IPS-18a (cell line): ENCODE measurements around the gene AMOT.

Experiments
- H3K27ac ChIP-seq: one replicate; pipeline ENCODE4 v1.5.1; 2013; ENCODE audit warnings: low read length
- H3K27me3 ChIP-seq: one replicate; pipeline ENCODE4 v1.6.1; 2013; ENCODE audit warnings: mild to moderate bottlenecking, low read length; ENCODE audit not compliant: control insufficient read depth, insufficient read depth
- H3K36me3 ChIP-seq: one replicate; pipeline ENCODE4 v1.6.1; 2013; ENCODE audit warnings: low read depth, low read length; ENCODE audit not compliant: control insufficient read depth
- H3K4me1 ChIP-seq: one replicate; pipeline ENCODE4 v1.6.1; 2013; ENCODE audit warnings: low read depth, low read length; ENCODE audit not compliant: control insufficient read depth
- H3K4me3 ChIP-seq: one replicate; pipeline ENCODE4 v1.5.1; 2013; ENCODE audit warnings: low read length
- H3K9ac ChIP-seq: one replicate; pipeline ENCODE4 v1.6.1; 2013; ENCODE audit warnings: mild to moderate bottlenecking, low read length, moderate library complexity
- H3K9me3 ChIP-seq: one replicate; pipeline ENCODE4 v1.6.1; 2013; ENCODE audit warnings: low read depth, low read length; ENCODE audit not compliant: control insufficient read depth

AMOT gene

DNA sequence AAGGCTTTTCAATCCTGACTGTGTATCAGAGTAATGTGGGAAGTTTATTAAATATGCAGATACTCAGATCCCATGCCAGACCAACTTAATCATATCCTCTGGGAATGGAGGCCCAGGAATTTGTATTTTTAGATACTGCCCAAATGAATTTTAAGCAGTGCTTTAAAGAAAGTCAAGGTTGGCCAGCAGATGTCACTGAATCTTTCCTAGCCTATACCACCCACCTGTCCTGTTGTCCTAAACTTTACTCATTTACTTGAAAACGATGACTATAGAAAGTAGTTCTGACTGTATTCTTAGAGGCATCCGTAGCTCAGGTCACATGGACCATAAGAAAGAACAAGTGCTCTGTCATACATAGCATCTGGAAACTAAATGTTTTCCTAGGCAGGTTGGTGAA, 79.9 kb downstream of the AMOT start:
- H3K4me3 ChIP-seq, result no peak overlapping the region
- H3K36me3 ChIP-seq, result no peaks in the 10 kb centered on the region
- no peak overlapping the region for H3K27ac ChIP-seq
- H3K27me3 ChIP-seq, result no peaks in the 10 kb centered on the region
- H3K9ac ChIP-seq, result no peak overlapping the region
- no peaks in the 10 kb centered on the region for H3K9me3 ChIP-seq
- no peaks in the 10 kb centered on the region for H3K4me1 ChIP-seq

DNA sequence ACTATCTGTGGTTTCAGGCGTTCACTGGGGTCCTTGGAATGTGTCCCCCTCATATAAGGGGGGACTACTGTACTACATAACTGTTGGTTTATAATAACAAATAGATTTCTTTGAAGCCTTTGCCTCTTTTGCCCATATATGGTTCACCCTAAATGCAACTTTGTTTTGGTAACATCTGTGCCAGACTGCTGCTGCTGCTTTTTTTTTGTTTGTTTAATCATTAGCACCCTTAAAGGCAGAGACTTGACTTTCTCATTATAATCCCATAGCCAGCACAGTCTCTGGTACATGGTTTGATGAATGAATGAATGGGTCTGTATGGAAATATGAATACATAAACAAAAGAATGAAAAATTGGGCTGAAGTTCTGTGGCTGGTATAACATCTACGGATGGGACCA, 80.7 kb downstream of the AMOT start:
- H3K9ac ChIP-seq, result no peak overlapping the region
- no peak overlapping the region for H3K27ac ChIP-seq
- H3K4me3 ChIP-seq, result no peak overlapping the region
- H3K9me3 ChIP-seq, result no peaks in the 10 kb centered on the region
- H3K27me3 ChIP-seq, result no peaks in the 10 kb centered on the region
- H3K4me1 ChIP-seq, result no peaks in the 10 kb centered on the region
- no peaks in the 10 kb centered on the region for H3K36me3 ChIP-seq

DNA sequence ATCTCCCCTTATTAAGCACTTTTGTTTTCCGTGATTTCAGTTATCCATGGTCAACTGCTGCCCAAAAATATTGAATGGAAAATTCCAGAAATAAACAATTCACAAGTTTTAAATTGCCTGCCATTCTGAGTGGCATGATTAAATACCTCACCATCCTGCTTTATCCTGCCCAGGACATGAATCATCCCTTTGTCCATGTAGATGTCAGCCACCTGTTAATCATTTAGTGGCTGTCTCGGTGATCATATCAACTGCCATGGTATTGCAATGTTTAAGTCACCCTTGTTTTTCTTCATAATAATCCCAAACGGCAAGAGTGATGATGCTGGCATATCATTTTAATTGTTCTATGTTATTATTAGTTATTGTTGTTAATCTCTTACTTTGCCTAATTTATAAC, 81.1 kb downstream of the AMOT start:
- H3K9ac ChIP-seq, result no peak overlapping the region
- no peaks in the 10 kb centered on the region for H3K4me1 ChIP-seq
- no peaks in the 10 kb centered on the region for H3K36me3 ChIP-seq
- no peak overlapping the region for H3K4me3 ChIP-seq
- H3K27me3 ChIP-seq, result no peaks in the 10 kb centered on the region
- H3K27ac ChIP-seq, result no peak overlapping the region
- no peaks in the 10 kb centered on the region for H3K9me3 ChIP-seq

- Histone ChIP-seq H3K9ac (no peak overlapping the region), H3K27me3 (no peaks in the 10 kb centered on the region), H3K4me1 (no peaks in the 10 kb centered on the region), H3K4me3 (no peak overlapping the region), H3K9me3 (no peaks in the 10 kb centered on the region), H3K36me3 (no peaks in the 10 kb centered on the region), H3K27ac (no peak overlapping the region)
Observed at GRCh38 chrX:112757946-112758345, 82.7 kb downstream of the AMOT start.

DNA sequence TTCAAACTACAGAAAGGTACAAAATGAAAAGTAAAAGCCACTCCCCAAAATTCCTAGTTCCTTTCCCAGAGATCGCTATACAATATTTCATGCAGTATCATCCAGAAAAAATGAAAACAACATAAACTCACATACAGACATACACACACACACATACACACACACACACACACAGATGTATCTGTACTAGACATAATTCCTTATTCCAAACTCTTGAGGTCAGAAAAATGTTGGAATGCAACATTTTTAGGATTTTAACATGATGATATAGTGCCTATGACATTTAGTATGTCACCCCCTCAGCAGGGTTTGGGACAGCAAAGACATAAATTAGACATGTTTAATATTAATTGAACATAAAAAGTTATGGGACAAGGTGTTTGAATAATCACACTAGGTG, 87.5 kb downstream of the AMOT start:
- Histone ChIP-seq H3K4me1 (no peaks in the 10 kb centered on the region), H3K9me3 (no peaks in the 10 kb centered on the region), H3K27ac (no peak overlapping the region), H3K9ac (no peak overlapping the region), H3K36me3 (no peaks in the 10 kb centered on the region), H3K27me3 (no peaks in the 10 kb centered on the region), H3K4me3 (no peak overlapping the region)

DNA sequence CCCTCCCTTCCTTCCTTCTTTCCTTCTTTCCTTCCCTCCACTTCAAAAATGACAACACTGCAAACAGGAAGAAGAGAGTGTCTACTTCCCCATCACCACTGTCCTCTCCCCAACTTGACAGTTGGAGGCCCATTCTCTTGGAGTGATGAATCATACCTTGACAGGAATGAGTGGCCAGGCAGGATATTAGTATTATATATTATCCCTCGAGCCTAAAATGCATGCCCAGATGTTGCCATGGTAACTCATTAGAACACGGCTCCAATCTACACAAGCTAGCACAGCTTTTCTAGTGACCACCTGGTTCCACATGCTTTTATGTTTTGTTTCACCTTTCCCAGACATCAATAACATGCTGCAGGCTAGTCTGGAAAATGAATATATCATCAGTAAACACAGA, 89.6 kb downstream of the AMOT start:
- Histone ChIP-seq H3K9ac (no peak overlapping the region), H3K27me3 (no peaks in the 10 kb centered on the region), H3K9me3 (no peaks in the 10 kb centered on the region), H3K36me3 (no peaks in the 10 kb centered on the region), H3K27ac (no peak overlapping the region), H3K4me1 (no peaks in the 10 kb centered on the region), H3K4me3 (no peak overlapping the region)

DNA sequence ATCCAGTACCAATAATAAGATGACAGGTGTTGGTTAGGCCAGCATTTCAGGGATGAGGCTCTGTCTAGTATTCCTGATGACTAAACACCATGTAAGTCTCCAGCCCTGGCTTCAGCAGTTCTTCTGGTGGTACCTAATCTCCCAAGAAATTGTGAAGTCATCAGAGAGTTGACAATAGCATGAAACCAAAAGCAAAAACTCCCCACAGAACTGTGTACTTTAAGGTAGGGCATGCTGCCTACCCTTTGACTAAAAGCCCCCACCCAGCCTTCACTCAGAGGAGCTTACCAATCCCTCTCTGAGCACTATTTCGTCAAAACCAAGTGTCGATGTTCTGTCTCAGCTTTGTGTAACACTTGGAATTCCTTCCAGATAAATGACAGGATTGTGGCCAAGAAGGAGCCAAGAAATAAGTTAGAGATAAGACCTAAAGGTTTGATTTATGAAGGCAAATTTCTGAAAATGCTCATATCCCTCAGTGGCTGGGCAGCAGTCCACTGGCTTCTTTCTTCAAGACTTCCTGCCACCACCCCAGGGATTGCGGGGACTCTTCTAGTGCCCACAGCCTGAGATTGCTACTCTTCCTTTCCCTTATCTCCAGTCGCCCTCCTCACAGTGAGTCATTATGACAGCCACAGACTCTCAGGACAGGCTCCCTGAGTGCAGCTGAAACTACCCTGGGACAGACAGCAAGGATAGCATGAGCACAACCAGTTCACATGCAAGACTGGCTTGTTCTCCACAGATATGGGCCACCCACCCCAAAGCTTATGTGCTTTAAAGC, 93.6 kb downstream of the AMOT start:
- H3K27ac ChIP-seq, result no peak overlapping the region
- no peaks in the 10 kb centered on the region for H3K9me3 ChIP-seq
- no peak overlapping the region for H3K9ac ChIP-seq
- H3K4me1 ChIP-seq, result peaks cover 13% of the 10 kb centered on the region
- no peak overlapping the region for H3K4me3 ChIP-seq
- no peaks in the 10 kb centered on the region for H3K27me3 ChIP-seq
- H3K36me3 ChIP-seq, result no peaks in the 10 kb centered on the region

GRCh38 chrX:112738347-112739033, 102.1 kb downstream of the AMOT start:
- no peak overlapping the region for H3K9ac ChIP-seq
- H3K36me3 ChIP-seq, result no peaks in the 10 kb centered on the region
- H3K27ac ChIP-seq, result no peak overlapping the region
- H3K9me3 ChIP-seq, result no peaks in the 10 kb centered on the region
- peaks cover 22% of the 10 kb centered on the region for H3K4me1 ChIP-seq
- no peaks in the 10 kb centered on the region for H3K27me3 ChIP-seq
- no peak overlapping the region for H3K4me3 ChIP-seq

- H3K9me3 ChIP-seq, result no peaks in the 10 kb centered on the region
Observed at GRCh38 chrX:112736310-112736709, 104.3 kb downstream of the AMOT start.

DNA sequence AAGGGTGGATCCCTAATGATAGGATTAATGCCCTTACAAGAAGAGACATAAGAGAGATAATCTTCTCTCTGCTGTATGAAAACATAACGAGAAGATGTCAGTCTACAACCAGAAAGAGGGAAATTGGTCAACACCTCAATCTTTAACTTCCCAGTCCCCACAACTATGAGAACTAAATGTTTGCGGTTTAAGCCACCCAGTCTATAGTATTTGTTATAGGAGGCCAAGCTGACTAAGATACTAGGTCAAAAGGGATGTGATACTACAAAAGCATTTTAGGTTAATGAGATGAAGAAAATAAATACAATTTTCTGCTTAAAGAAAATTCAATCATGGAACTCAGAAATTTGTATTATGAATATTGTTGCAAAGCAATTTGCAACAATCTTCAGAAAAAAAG, 105.5 kb downstream of the AMOT start:
- Histone ChIP-seq H3K9ac (no peak overlapping the region), H3K9me3 (no peaks in the 10 kb centered on the region), H3K4me3 (no peak overlapping the region), H3K27me3 (no peaks in the 10 kb centered on the region), H3K36me3 (no peaks in the 10 kb centered on the region), H3K4me1 (peaks cover 17% of the 10 kb centered on the region), H3K27ac (no peak overlapping the region)

More at GRCh38 chrX:112736310-112736709, 104.3 kb downstream of the AMOT start:
- no peaks in the 10 kb centered on the region for H3K36me3 ChIP-seq
- no peak overlapping the region for H3K9ac ChIP-seq
- no peak overlapping the region for H3K4me3 ChIP-seq
- H3K4me1 ChIP-seq, result peaks cover 15% of the 10 kb centered on the region
- no peak overlapping the region for H3K27ac ChIP-seq
- no peaks in the 10 kb centered on the region for H3K27me3 ChIP-seq

DNA sequence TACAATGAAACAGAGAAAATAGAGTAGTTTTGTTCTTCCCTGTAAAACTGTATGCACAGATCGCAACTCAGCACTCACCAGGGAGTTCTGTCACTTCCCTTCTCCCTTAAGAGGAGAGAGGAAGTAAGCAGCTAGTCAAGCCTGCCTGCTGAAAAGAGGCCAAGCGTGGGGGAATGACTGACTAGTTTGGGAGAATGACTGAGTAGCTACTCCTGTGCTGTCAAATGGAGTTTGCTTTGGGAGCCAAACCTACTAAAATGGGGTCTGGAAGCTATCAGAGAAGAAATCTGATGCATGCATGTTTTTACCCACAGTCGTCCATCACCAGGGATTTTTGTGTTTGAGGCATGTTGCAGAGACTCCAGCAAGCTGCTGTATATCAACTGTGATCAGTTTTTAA, 106.3 kb downstream of the AMOT start:
- no peak overlapping the region for H3K4me3 ChIP-seq
- H3K4me1 ChIP-seq, result peaks cover 9% of the 10 kb centered on the region
- no peaks in the 10 kb centered on the region for H3K27me3 ChIP-seq
- no peak overlapping the region for H3K9ac ChIP-seq
- H3K36me3 ChIP-seq, result no peaks in the 10 kb centered on the region
- H3K9me3 ChIP-seq, result no peaks in the 10 kb centered on the region
- no peak overlapping the region for H3K27ac ChIP-seq

- Histone ChIP-seq H3K27me3 (no peaks in the 10 kb centered on the region), H3K4me1 (peaks cover 3% of the 10 kb centered on the region), H3K27ac (no peak overlapping the region)
Observed at GRCh38 chrX:112731793-112732192, 108.8 kb downstream of the AMOT start.

More at GRCh38 chrX:112731793-112732192, 108.8 kb downstream of the AMOT start:
- no peak overlapping the region for H3K4me3 ChIP-seq
- H3K9ac ChIP-seq, result no peak overlapping the region
- no peaks in the 10 kb centered on the region for H3K9me3 ChIP-seq
- H3K36me3 ChIP-seq, result no peaks in the 10 kb centered on the region
